ENCODE measurements around the gene SLC35G3.
A peak's percentile ranks its signal among the peaks of the same experiment; 100 is the strongest.
"Not testable (repeated sequence)": the region's sequence is repeated elsewhere in the genome, so short reads cannot be mapped to it uniquely, and the experiment has no call there.

SLC35G3 gene

GRCh38 chr17:35194001-35194400 is at the start of gene SLC35G3:
Gene SLC35G3, minus strand, starts transcription at chr17:35194393. Its CDS starts 86 bp downstream, at chr17:35194307.
- DNase-seq = not testable (repeated sequence)

DNA sequence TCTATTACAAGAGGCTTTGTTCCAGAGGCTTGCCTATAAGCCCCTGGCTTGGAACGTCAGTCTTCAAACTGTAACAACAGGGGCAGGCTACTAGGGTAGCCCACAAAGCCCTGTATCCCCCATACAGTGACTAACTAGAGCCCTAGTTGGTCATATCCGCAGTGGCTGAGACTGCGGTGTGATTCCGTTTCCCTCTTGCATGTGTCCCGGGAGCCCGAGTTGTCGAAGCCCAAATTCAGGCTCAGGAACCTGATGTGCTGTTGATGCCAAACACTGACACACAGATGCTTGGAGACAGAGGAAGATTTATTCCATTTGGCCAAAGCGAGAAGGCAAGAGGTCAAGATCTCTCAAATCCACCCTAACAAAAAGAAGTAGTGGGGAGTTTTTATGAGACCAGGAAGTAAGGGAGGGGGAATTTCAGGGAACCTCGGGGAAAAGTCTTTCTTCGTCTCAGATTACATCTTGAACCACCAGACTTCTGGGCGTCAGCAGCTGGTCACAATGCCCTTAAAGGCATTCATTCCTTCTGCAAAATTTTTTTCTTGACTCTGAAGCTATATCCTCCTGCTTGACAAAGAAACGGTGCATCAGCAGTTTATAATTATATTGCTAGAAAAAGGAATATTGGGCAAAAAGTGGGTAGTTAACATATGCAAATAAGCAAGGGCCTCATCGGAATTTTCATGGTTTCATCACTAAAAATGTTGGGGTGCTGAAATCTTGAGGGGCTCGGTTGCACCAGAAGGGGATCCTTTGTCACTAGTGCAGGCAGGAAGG is 49.6 kb upstream of the SLC35G3 start:
- DNase-seq = peak in 12 of 56 donors; percentile 18 to 62 (median 32)

DNA sequence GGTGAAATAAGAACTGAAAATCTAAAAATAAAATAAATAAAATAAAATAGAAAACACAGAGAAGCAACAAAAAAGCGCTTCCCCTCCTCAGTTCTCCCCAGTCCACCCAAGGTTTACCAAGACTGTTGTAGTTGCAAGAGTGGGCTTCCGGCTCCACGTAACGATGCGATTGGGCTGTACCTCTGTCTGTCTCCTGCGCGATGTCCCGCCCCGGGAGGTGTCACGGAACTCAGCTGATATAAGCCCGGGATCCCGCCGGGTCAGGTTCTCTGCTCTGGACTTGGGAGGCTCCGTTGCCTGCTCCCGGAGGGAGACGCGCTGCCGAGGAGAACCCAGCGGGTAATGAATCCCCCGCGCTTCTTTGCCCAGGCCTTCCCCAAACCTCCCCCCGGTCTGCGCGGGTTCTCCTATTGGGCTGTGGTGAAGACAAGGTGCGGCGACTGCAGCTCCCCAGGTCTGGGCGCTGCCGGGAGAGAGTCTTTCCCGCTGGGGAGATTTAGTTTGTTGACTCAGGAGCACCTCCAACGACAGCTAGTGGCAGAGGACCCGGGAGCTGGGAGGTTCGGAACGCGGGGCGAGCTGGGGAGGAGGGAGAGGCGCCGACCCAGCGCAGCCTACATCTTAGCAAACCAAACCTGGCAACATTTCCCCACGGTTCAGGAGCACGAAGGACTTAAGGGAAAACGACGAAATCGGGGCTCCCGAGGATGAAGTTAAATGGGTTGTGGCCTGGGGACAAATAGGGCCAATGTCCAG is 48.8 kb upstream of the SLC35G3 start, which contains the start of gene SLFN5:
SLFN5 (plus strand) TSS at position 268 of the 756 bp plus-strand sequence. CDS start 15,619 bp downstream, outside the sequence.
- DNase-seq = peak in 55 of 56 donors; percentile 28 to 95 (median 75)

DNA sequence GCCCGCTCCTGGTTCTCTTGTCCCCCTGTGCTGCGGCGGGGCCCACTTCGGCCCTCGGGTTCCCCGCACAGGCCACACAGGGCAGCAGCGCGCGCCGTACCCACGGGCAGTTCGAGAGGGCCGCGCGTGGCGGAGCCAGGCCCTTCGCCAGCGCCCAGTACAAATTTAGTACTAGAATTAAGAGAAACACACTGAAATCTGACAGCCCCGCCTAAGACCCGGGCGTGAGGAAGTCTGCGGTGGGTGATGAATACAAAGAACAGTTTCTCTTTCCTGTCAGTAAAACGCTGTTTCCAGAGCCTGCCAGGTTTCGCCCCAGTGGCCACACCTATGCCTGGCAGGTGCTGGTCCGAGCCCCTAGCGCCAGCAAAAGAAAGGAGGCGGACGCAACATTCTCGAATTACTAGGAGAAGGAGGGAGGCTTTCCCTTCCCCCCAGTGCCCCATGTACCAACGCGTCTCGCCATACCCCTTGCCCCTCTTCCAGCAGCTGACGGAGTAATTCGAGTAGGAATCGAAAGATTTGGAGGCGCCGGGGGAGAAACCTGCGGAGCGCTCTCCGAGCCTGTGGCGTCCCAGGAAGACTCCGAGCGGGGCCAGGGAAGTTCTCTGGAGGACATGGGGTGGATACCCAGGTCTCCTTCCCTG is 48.1 kb upstream of the SLC35G3 start:
- DNase-seq = peak in 10 of 56 donors; percentile 12 to 44 (median 34)

- no peak for DNase-seq
Measured at GRCh38 chr17:35241520-35241919, 47.3 kb upstream of the SLC35G3 start.

DNA sequence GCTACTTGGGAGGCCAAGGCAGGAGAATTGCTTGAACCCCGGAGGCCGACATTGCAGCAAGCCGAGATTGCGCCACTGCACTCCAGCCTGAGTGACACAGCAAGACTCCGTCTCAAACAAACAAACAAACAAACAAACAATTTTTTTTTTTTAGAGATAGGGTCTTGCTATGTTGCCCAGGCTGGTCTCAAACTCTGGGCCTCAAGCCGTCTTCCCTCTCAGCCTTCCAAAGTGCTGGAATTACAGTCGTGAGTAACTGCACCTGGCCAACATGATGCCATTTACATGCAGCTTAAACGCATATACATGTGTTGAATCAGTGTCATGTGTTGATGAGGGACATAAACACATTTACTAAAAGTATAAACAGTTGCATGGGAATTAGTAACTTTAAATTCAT is 46.7 kb upstream of the SLC35G3 start:
- no peak for DNase-seq

- DNase-seq = no peak
Measured at GRCh38 chr17:35239823-35240222, 45.6 kb upstream of the SLC35G3 start.

GRCh38 chr17:35238821-35239220 is 44.6 kb upstream of the SLC35G3 start:
- DNase-seq = no peak

DNA sequence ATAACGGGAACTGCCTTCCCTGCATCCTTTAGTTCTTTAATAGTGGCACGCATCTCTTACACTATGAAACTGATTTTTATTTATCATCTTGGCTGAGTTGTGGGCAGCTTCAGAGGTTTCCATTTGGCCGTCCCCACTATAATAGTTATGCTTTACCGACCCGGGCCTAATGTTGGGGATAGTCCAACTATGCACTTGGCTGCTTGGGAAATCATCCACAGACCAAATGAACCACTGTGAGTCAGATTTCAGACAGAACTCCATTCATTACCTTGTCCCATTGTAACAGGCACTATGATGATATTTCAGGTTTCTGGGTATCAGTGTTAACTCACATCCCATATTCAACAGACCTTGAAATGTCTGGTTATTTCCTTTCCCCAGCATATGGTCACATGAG is 42.6 kb upstream of the SLC35G3 start:
- DNase-seq = no peak

DNA sequence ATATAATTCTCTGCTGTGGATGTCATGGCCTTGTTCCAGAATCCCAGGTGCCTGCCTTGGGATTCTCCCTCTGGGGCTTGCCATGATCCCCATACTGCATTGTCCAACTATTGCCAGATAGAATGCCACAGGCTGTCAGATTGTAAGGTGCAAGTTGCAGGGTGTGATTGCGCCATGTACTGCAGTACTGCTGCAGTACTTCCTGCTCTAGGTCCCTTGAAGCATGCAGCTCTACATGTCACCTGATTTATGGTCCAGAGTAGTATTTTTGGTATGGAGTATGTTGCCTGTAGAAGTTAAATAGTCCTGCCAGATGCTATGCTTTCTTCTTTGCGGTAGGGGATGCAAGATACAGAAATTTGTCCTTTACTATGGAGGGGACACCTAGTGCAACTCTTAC is 41.7 kb upstream of the SLC35G3 start:
- no peak for DNase-seq

DNA sequence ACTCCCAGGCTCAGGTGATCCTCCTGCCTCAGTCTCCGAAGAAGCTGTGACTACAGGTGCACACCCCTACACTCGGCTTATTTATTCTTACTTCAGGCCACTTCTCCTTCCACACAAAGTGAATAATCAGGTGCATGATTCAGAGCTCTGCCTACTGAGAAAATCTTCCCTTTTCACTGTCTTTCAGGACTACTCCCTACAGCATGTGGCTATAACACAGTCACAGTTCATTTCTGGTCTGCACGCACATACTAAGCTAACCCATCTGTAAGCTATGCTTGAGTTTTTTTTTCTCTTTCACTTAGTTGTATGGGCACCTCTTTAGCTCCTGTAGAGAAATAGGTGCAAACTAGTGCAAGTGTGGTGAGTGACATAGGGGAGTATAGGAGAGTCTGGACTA is 41.1 kb upstream of the SLC35G3 start:
- no peak for DNase-seq

- DNase-seq = not testable (repeated sequence)
Measured at GRCh38 chr17:35234315-35234714, 40.1 kb upstream of the SLC35G3 start.

DNA sequence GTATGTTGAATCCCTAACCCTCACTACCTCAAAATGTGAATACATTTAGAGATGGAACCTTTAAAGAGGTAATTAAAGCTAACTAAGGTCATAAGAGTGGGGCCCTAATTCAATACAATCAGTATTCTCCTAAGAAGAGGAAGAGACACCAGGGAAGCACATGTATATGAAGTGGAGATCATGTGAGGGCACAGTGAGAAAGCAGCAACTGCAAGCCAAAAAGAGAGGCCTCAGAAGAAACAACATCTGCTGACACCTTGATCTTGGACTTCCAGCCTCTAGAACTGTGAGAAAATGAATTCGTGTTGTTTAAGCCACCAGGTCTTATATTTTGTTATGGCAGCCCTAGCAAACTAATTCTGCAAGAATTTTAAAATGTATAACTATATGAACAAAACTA is 35.4 kb upstream of the SLC35G3 start:
- no peak for DNase-seq

DNA sequence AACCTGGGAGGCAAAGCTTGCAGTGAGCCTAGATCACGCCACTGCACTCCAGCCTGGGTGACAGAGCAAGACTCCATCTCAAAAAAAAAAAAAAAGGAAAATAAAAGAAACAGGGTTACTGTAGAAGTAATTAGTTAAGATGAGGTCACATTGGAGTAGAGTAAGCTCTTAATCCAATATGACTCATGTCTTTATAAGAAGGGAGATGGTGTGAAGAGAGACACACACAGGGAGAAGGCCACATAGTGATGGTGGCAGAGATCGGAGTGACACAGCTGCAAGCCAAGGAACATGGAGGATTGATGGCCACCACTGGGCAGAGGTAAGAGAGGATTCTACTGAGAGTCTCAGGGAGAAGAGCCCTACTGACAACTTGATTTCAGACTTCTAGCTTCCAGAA is 33.4 kb upstream of the SLC35G3 start:
- no peak for DNase-seq

DNA sequence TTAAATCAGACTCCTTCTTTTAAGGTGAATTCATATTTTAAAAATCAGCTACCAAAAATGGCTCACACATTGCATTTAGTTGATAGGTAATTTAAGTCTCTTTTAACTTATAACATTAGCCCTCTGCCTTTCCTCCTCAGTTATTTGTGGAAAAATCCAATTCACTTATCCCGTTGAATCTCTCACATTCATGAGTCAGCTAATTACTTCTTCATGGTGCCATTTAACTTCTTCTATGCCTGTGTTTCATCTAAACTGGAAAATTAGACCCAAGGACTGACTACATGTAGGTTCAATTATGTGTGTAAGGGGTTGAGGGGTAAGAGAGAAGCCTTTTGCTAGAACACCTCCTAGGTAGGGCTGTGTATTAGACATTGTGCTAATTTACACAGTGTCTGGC is 30.2 kb upstream of the SLC35G3 start:
- no peak for DNase-seq

- no peak for DNase-seq
Measured at GRCh38 chr17:35222452-35222851, 28.3 kb upstream of the SLC35G3 start.

DNA sequence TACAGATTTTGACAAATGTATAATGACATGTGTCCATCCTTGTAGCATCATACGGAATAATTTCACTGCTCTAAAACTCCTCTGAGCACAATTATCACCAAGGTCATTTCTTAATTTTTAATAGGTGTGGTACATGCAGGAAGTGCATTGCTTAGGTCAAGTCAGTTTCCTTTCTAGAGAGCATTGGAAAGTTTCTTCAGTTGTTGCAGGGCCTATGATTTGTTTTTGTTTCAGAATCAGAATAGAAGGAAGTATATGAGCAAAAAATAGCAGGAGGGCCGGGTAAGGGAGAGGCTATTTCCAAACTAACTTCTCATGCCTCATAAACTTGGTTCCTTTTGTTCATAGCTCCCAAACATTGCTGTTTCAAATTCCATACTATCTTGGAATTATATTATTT is 24.7 kb upstream of the SLC35G3 start:
- DNase-seq = no peak

DNA sequence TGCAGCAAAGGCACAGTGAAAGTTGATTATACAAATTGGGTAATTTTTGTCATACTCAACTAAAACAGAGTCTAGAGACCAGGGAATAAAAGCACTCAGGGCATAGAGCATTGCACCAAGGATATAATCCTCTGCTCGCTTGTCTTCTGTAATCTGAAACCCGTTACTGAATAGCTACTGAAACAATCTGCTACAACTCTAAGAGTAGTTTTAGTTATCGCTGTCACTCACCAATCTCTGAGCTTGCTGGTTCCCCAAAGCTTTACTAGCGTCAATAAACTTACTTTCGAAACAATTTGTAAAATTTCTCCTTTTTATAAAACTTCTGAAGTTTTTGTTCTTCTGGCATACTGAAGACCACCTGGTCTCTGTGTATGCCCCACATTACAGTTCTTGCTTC is 22.9 kb upstream of the SLC35G3 start:
- no peak for DNase-seq

DNA sequence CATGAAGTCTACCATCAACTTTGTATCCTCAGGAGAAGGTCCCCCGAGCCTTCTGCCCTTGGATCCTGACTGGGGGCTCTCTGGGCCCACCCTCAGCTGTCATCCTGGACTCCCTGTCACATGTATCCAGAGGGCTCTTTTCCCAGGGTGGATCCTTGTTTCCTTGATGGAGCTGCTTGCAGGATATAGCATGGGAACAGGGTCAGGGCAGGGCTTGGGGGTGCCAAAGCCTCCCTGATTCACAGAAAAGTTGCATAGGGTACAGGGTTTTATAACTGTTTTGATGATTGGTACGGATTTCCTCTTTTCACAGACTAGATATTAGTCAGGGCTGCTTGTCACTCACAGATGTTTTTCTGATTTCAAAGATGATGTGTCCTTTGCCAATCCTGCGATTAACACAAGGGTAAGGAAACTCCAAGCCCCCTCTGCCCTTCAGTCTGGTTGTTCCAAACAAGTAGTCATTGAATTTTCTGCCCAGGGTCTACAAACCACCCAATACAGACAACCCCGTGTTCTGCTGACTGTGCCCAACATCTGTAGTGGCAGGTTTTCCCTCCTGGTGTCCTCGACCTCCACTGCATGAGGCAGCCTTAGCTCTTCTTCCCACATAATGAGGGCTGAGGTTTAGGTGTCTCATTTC is 20.6 kb upstream of the SLC35G3 start:
- no peak for DNase-seq

GRCh38 chr17:35214192-35214591 is 20.0 kb upstream of the SLC35G3 start:
- DNase-seq = no peak

GRCh38 chr17:35213412-35213940 is 19.3 kb upstream of the SLC35G3 start:
- no peak for DNase-seq
